Measurements from ENCODE around the gene E4F1.

The E4F1 gene

GRCh38 chr16:2275476-2276367, 52.3 kb downstream of the E4F1 start:
- DNase-seq, result no peak

GRCh38 chr16:2276368-2277195, 53.2 kb downstream of the E4F1 start:
- no peak for DNase-seq

GRCh38 chr16:2277466-2278271, 54.3 kb downstream of the E4F1 start:
- DNase-seq, result no peak

- no peak for DNase-seq
These were observed 54.8 kb downstream of the E4F1 start for GRCh38 chr16:2278272-2278608.

- no peak for DNase-seq
These were observed 55.8 kb downstream of the E4F1 start for GRCh38 chr16:2278956-2279800.

GRCh38 chr16:2280461-2280860, 57.1 kb downstream of the E4F1 start:
- DNase-seq, result no peak

GRCh38 chr16:2280981-2281542, 57.7 kb downstream of the E4F1 start:
- no peak for DNase-seq

- no peak for DNase-seq
These were observed 58.9 kb downstream of the E4F1 start for GRCh38 chr16:2282262-2282661.

GRCh38 chr16:2282866-2283555, 59.6 kb downstream of the E4F1 start:
- DNase-seq, result no peak

GRCh38 chr16:2284001-2284770, 60.8 kb downstream of the E4F1 start:
- DNase-seq, result no peak

GRCh38 chr16:2284797-2285576, 61.6 kb downstream of the E4F1 start:
- no peak for DNase-seq
